ENCODE data around the gene CYFIP1.

GRCh38 chr15:22960126-22960525 lies 20.0 kb downstream of the CYFIP1 start:
- TF ChIP-seq CTCF (IDR thresholded peaks at IDR 0.05 in 8 of 11, conservative IDR thresholded peaks at IDR 0.05 in 3 of 11) (no peak), POLR2A (IDR thresholded peaks at IDR 0.05) (no peak), POLR2AphosphoS5 (IDR thresholded peaks at IDR 0.05) (no peak)

Measured in spleen (tissue), 7 donors.